GM18520 (cell line): ENCODE data around the gene DCC.
"Not testable (repeated sequence)": the region's sequence is repeated elsewhere in the genome, so short reads cannot be mapped to it uniquely, and the experiment has no call there.

Experiments used
- ATAC-seq: cut with Tn5 transposase; IDR thresholded peaks from one replicate; pipeline ENCODE4 v1.9.1; 2021; ENCODE audit not compliant: unreplicated experiment

The DCC gene

DNA sequence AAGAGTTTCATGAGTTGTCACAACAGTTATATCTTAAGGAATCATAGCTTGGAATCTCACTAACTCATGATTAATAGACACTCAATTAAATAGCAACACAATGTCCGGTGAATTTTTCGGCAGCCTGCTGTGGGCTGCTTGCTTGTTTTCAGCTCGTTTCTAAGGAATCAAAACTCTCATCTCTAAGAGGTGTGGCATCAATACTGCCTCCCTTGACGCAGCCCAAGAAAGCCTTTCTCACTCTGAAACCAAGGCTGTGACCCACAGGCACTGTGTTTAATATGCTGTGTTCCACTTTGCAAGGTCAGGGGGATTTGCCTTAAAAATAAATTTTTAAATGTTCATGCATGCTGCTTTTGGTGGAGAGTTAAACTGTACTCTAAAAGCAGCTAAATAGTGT is 5.4 kb downstream of the DCC start:
- no peak for ATAC-seq

DNA sequence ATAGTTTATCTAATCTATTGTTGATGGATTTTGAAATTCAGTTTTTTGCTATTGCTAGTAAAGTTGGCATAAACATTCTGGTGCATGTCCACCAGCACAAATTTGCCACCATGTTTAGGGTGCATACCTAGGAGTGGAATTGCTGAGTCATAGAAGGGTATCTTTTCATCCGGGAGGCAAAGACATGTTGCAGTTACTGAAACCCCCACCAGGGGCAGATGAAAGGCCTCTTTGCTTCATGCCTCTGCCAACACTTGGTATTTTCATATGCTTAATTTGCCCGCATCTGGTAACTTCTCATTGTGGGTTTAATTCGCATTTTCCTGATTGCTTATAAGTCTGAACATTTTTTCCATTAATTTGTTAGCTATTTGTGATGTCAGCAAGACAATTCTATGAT is 8.2 kb downstream of the DCC start:
- no peak for ATAC-seq

DNA sequence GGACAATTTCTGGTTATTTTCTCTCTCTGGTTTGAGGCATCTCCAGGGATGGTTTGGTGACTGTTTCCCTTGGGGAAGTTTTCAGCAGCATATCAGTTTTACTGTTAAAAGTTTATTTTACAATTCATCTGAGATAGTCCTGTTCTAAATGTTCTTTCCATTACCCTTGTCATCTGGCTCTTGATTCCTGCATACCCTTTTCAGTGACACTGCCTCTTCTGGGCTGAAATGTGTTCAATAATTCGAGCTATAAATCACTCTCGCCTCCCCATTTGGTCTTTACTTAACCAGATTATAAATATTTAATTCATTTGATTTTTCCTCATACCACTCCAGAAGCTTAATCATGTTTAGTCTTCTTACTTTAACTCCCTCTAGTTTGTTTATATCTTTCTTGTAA is 9.5 kb downstream of the DCC start:
- no peak for ATAC-seq

DNA sequence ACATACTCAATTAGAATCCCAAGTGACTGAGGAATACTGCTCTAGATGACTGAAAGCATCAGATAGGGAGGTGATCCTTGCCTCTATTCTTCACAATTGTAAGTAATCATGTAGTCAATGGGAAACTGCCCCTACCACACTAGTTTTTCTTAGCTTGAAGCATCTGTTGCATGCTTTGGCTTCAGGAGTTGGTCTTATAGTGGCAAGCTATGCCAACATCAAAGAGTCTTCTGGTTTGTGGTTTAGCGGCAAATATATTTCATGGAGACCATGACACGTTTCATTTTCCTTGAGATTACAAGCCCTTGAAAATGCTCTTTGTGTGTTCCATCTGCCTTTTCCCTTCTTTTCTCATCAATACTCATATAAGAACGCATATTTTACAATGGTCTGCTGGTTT is 12.9 kb downstream of the DCC start:
- no peak for ATAC-seq

DNA sequence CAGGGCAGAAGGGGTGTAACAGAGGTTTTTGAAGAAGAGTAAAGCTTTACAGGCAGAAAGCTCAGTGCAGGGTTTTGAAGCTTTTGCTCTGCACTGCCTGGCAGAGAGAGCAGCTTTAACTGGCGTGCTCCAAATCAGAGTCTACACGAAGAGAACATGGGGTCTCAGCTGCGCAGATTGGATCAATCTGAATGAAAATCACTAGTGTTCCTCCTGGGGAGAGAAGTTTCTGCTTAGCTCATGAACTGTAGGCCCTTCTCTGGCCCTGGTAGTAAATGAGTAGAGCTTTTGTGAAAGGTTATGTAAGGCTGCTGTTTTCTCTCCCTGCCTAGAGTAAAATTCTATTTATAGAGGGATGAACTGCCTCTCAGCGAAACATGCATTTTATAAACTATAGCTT is 13.6 kb downstream of the DCC start:
- no peak for ATAC-seq

DNA sequence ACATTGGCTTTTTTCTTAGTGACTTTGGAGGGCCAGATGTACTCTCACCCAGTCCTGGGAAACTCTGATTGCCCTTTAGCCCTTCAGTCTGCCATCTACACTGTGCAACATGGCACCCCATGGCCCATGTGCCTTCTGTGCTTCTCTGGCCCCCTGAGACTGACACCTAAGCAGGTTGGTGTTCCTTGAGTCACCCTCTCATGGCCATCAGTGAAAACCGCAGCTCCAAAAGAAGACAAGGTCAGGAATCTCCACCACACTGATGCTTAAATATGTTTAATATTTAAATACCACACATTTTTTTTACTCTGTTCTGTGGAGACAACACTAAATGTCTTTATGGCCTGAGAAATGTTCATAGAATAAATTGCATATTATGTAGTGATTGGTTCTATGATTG is 23.9 kb downstream of the DCC start:
- no peak for ATAC-seq

DNA sequence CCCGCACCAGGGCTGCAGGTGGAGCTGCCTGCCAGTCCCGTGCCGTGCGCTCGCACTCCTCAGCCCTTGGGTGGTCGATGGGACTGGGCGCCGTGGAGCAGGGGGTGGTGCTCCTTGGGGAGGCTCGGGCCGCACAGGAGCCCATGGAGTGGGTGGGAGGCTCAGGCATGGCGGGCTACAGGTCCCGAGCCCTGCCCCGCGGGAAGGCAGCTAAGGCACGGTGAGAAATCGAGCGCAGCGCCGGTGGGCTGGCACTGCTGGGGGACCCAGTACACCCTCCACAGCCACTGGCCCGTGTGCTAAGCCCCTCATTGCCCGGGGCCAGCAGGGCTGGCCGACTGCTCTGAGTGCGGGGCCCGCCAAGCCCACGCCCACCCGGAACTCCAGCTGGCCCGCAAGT is 26.9 kb downstream of the DCC start:
- ATAC-seq, result not testable (repeated sequence)

DNA sequence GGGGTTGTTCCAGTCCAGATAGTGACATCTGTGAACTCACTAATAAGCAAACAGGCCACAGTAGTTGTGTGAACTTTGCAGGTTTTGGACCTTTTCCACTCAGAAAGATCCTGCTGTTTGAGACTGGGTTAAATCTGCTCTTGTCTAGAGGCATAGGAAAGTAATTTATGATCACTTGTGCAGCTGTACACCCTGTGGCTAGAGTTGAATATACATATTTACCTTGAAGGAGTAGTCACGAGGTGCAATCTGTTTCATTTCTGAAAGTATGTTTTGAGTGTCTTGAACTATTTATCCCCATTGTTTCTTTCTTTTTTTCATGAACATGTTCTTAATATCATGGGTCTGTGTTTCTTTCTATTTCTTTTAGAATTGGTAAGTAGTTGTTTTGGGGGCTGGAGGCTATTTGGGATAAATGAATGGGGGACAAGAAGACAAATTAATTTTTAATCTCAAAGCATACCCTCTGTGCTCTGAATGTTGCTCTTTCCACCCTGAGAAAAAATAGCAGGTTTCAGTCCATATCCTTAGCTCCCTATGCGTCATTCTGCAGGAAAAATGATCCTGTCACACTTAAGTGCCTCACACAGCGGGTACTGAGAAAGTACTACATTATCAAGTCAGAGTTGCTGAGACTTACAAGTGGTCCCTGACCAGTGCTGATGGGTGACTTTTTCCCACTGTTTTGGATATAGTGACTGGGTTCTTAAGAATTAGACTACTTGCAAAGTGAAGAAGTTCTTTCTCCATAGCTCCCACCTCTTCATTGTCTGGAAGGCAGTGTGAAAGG is 28.2 kb downstream of the DCC start:
- no peak for ATAC-seq

DNA sequence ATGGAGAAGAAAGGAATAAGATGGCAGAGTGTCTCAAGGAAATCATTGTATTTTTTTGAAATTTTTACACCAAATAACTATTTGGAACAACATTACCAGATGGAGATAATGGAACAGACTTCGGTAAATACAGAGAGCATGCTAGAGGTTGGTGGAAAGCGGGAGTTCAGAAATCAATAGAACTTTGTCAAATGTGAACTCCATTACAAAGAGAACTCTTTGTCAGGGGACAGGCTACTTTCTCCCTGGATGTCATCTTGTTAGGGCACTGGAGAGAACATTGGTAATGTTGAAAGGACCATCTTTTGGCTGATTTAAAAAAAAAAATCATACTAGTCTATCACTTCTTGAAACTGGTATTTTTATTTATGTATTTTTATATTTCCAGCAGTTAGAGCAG is 30.8 kb downstream of the DCC start:
- no peak for ATAC-seq

DNA sequence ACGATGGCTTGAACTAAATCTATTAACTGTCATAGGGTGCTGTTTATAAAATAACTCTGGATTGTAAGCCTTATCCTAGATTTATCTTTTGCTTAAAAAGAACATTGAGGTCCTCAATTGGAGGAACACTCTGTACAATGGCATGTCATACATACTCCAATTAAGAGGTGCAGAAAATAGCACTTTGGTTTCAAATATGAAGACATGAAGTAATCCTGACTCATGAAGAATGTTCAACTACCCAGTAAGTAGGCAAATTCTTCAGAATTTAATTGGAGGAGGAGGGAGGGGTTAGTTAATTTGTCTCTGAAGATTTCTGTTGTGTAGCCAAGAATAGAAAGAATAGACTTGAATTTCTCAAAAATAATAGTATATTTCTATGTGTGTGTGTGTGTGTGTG is 36.1 kb downstream of the DCC start:
- ATAC-seq, result no peak

DNA sequence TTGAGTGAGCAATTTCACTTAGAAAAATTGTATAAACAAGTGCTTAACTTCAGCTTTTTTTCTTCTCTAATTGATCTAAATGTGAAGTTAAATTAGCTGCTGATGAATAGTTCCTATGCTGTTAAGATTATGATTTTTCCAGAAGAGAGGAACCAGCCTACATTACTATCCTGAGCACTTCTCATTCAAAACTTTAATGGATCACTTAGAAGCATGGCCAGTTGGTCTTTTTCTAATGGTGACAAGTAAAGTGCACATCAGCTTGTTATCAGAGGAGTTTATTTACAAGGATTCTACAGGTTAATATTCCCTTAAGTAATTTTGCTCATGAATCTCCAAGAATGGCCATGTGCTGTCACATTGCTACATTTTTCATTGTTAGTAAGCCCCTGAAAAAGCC is 37.1 kb downstream of the DCC start:
- no peak for ATAC-seq

DNA sequence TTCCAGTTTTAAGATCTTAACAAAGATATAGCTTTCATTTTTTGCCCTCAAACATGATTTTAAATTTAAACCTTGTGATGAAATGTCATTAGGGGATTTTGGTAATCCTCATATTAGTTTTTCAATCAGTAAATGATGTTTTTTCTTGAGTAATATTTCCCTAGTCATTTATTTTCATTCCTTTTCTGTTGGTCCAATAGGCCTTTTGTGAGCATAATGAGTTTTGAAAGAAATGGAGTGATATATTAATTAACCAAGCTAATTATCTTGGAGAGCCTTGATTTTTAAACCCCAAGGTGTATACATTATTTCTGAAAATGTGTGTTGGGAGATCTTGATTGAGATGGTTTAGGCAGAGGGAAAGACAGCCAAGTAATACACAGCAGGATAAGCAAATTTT is 46.3 kb downstream of the DCC start:
- no peak for ATAC-seq

DNA sequence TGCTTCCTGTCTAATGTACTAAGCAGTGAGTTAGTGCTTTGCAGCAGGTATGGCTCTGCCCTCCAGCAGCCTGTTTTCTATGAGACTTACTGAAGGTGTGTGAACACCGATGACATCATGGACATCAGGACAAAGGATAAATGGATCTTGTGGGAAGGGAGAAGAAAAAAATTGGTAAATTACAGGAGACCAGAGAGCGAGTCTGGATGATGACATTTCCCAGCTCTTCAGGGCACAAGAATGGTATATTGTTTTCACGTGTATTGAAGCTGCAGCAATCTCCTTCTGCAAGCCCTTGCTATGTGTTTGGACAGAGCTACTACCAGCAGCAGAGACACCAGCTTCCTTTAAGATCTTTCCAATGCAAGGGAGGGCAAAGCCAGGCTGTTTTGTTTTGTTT is 47.2 kb downstream of the DCC start:
- no peak for ATAC-seq

DNA sequence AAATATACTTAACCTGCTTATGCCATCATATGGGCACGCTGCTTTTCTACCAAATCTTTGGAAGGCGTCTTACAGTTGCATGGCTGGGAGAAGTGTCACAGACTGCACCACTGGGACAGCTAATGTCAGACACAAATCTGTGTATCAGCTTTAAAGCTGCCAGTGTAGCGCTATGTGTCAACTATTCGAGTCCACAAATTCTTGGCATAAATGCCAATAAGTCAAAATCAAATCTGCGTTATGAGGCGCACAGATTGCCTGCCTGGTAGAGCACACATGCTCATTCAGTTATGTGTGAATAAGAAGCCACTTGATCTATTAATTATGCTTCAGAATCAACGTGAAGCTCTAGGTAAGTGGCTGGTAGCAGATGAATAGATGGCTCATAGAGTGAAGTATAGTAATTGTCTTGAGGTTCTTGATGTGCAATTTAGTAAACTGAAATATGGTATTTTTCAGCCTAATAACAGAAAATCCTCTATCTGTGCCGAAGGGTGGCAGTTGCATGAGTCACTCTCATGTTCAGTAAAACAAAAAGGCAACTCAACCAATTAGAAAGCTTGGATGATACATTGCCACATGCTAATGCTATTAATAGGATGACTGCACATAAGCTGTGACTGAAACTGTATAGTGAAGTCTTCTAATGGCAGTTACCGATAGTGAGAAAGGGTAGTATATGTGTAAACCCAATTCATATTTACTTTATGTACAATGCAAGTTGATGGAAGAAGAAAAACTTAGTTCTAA is 52.0 kb downstream of the DCC start:
- peak; percentile 52 for ATAC-seq

DNA sequence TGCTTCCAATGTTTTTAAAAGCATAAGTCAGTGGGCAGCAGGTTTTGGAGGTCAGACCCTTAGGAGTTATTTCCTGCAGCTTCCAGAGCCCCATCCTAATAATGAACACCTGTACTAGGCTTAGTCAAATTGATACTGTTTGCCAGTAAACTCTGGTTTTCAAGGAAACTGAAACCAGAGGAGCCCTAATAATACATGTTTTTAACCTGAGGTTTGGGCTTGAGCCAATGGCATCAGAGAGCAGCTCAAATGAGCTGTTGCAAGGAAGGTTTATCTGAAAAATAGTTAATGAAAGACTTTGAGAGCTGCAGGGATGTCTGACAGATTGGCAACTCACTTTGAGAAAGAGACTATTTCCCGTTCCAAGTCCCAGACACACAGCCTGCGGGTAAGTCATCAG is 54.6 kb downstream of the DCC start:
- peak; percentile 30 for ATAC-seq

DNA sequence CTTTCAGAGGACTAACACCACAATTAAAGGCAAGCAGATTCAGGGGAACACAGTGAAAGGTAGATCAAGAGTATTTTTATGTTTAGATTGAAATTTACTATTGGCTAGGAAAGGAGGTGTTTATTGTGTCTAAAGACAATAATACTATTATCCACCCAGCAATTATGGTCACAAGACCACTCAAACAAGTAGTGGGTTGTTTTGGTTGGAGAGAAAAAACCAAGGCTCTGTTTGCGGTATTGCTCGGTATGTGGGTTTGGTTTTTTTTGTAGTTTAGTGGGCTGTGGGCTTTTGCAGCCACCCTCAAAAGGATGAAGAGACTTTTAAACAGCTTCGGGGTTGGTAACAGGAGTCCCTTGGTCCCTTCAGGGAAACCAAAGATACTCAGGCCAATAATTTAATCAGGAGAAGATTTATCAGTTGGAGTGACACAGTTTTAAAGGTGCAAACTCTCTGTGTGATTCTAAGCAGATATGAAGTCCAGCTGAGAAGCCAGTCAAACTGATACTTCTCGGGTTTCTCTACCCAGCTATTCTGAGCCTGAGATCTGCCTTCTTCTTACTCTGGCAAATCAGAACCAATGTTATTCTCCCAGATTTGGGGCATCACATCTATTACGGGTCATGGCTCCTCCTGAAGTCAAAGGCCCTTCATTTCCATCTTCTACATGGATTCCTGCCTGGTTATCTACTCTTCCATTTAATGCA is 55.3 kb downstream of the DCC start:
- peak; percentile 59 for ATAC-seq

DNA sequence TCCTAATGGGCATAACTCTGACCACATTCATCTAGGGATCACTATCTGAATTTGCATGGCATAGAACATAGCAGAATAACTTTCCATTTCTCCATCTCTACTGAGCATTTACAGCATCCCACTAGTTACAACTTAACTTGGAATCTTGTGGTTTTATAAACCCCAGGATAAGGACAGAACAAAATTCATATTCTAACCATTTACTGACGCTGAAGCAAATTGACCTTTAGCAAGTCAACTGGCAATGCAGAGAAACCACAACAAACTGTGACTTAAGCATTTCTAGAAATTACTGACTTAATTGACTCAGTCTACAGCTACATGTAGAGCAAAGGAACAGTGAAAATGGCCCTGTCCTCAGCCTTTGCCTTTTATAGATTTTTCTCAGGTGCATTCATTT is 61.2 kb downstream of the DCC start:
- peak; percentile 43 for ATAC-seq

DNA sequence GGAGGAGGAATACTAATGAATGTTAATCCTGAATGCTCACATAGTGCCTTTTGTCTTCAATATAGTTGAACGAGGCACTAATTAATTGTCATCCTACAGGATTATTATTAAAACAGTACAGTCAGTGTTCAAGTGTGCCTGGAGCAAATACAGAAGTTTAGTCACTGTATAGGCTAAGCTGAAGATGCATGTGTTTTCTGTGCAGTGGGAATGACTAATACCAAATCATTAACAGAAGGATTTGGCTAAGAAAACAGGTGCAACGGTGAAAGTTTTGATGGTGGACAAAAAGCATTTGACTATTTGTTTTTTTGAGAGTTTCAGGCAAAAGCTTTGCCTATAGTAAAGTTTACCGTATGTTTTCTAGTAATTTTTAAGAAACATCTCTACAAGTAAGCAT is 62.8 kb downstream of the DCC start:
- no peak for ATAC-seq

DNA sequence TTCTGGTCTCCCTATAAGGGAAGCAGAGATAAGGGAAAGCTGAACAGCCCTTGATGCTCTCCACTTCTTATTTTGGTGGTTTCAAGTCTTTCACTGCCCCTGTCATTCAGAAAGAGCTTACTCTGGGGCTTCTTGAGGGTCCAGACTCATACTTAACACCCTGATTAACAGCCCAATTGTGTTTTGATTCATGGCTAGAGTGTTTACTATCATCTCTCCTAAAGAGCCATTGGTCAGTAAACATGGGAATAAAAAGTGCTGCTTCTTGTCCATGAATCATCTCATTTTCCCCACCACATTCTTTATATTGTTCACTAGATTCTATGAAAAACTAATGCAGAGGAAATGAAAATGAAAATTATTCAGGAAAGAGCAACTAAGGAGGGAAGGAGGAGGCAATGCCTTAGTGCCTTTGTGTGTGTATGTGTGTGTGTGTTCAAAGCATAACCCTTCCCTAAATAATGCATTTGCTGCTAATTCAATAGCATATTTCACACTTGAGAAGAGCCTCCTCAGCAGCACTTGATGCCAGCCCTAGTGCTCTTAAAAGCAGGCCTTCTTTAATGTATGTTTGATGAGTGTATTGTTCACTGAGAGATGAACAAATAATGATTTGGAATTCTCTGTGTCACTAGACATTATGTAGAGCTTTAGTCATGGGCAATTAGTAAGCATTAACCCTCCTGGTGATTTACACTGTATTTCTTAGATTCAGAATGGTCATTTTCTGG is 63.5 kb downstream of the DCC start:
- ATAC-seq, result no peak

DNA sequence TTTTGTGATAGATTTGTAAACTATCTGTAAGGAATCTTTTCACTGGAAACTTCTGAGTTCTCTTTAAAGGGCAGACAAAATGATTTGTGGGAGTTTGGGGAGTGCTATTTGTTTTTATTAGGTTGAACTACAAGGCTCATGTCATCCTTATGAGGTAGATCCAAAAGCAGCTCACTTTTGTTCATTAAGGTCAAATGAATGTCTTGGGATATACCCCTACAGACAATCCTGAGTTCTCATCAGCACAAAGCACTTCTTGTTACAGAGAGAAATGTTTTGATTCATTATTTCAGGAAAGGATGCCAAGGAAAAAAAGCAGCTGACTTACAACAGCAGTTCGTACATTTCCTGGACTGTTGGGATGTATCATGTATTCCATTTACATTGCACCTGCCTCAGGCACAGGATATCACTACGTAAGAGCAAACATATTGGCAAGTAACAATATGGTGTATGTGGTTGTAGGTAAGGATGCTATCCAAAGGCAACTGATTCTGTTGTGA is 68.9 kb downstream of the DCC start:
- no peak for ATAC-seq

DNA sequence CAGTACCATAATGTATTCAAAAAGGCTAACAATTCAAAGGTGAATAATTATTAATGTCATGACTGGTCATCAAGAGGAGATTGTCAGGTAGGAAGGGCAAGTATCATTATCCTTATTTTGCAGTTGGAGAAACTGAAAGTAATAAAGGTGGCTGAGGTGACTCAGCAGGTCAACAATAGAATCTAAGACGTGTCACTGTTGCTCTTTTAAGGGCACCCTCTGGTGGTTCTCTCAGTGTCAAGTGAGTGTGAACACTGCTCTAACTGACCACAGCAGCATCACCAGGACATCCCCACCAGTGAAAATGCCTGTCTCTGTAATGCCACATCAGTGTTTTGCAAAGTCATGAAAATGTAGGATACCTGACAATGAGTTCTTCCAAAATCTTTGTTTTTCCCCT is 69.7 kb downstream of the DCC start:
- peak; percentile 99 for ATAC-seq
